Panc1 (cell line): Measurements from ENCODE around the gene HGFAC. TPM values are rescaled to one million over a fixed set of nuclear protein-coding genes. Genes with fewer than 3 reads are reported as not detected.
A peak's percentile ranks its signal among the peaks of the same experiment; 100 is the strongest.

ENCODE experiments used
- ATAC-seq: fragments of 200-7000 bp; cut with Tn5 transposase; 2 replicates; pipeline ENCODE4 v1.9.1; 2020; ENCODE audit warnings: mild to moderate bottlenecking, moderate library complexity
- BruUV-seq: library from RNA; stranded (reverse); fragments of 400-500 nt; replicated peaks from 2 replicates; lab custom pipeline; 2021; lab: Mats Ljungman, UMichigan
- CTCF ChIA-PET: fragments of 300-600 bp; sonication (Branson Sonifier 250); formaldehyde crosslinking; loops from one replicate; lab custom pipeline; 2022; ENCODE audit warnings: antibody characterized with exemption; lab: Charles Lee
- POLR2A ChIA-PET: fragments of 300-600 bp; sonication (Branson Sonifier 250); formaldehyde crosslinking; loops from one replicate; lab custom pipeline; 2022; ENCODE audit warnings: antibody characterized with exemption; lab: Charles Lee
- DNase-seq: peaks from one replicate; pipeline ENCODE4 v3.0.0-alpha.2; 2010; ENCODE audit warnings: low read depth, low spot score
- H3K27ac ChIP-seq: 2 replicates; pipeline ENCODE4 v1.5.1; 2011; ENCODE audit warnings: mild to moderate bottlenecking, low read length, inconsistent platforms
- H3K27me3 ChIP-seq: fragments of 200-500 bp; sonication (Bioruptor generic); 2 replicates; pipeline ENCODE4 v1.6.0; 2014; ENCODE audit warnings: low read length, inconsistent platforms; ENCODE audit not compliant: control insufficient read depth, insufficient read depth
- H3K36me3 ChIP-seq: fragments of 200-500 bp; sonication (Bioruptor generic); 2 replicates; pipeline ENCODE4 v1.5.1; 2014; ENCODE audit warnings: inconsistent platforms, mild to moderate bottlenecking, low read length, moderate library complexity; ENCODE audit not compliant: control insufficient read depth, insufficient read depth
- H3K4me1 ChIP-seq: 2 replicates; pipeline ENCODE4 v1.5.1; 2011; ENCODE audit warnings: inconsistent platforms, mild to moderate bottlenecking, low read length, moderate library complexity; ENCODE audit not compliant: control insufficient read depth, insufficient read depth
- H3K4me3 ChIP-seq, 2 experiments: 2 replicates each; pipeline ENCODE4 v1.5.1; 2011 to 2012; ENCODE audit warnings: low read depth in 2 of 2, low read length in 2 of 2, mild to moderate bottlenecking in 2 of 2, inconsistent platforms in 1 of 2, moderate library complexity in 1 of 2
- H3K9me3 ChIP-seq: fragments of 200-500 bp; sonication (Bioruptor generic); 2 replicates; pipeline ENCODE4 v1.5.1; 2014; ENCODE audit warnings: low read depth, mild to moderate bottlenecking, inconsistent platforms, low read length, moderate library complexity; ENCODE audit not compliant: control insufficient read depth, insufficient read depth
- CTCF ChIP-seq: fragments of 450-650 bp; IDR thresholded peaks from 2 replicates; pipeline ENCODE4 v1.5.1; 2017; ENCODE audit warnings: mild to moderate bottlenecking
- POLR2AphosphoS5 ChIP-seq: IDR thresholded peaks from 2 replicates; pipeline ENCODE4 v1.6.1; 2012; ENCODE audit warnings: mild to moderate bottlenecking, low read depth, low read length, moderate library complexity
- REST ChIP-seq, 2 experiments: IDR thresholded peaks; 2 replicates each; pipeline ENCODE4 v1.6.1; 2011 to 2012; ENCODE audit warnings: low read depth in 2 of 2, control low read depth in 1 of 2, low read length in 1 of 2, mild to moderate bottlenecking in 1 of 2, moderate library complexity in 1 of 2; ENCODE audit not compliant: insufficient read depth in 1 of 2
- SIN3A ChIP-seq: IDR thresholded peaks from 2 replicates; pipeline ENCODE4 v1.6.1; 2012; ENCODE audit warnings: low read depth, mild to moderate bottlenecking, low read length, moderate library complexity, borderline replicate concordance; ENCODE audit not compliant: insufficient read depth
- TCF7L2 ChIP-seq: IDR thresholded peaks from 2 replicates; pipeline ENCODE4 v1.6.1; 2011; ENCODE audit warnings: mild to moderate bottlenecking, low read depth, low read length, inconsistent platforms
- in situ Hi-C: cut with HindIII; loops from 2 replicates; pipeline ENCODE4 v1.10.0; 2016; ENCODE audit warnings: low sequenced_read_pairs, low pct_unique_long_range_greater_than_20kb
- intact Hi-C: fragments of 100-400 bp; cut with micrococcal nuclease; formaldehyde crosslinking; loops from one replicate; pipeline ENCODE4 v1.10.0; 2022; ENCODE audit not compliant: unreplicated experiment
- total RNA-seq: library from RNA; stranded (reverse); gene quantifications from one replicate; pipeline ENCODE4 v1.2.1, GENCODE V29; 2021; ENCODE audit not compliant: unreplicated experiment

HGFAC gene
- total RNA-seq, 1 experiment from 2014 or later, result 0.59 TPM

- no peak for DNase-seq
- ATAC-seq, result peak; percentile 83
- TF ChIP-seq POLR2AphosphoS5 (no peak), REST (IDR thresholded peaks at IDR 0.05; ENCODE audit: insufficient read depth in 1 of 2, low read depth in 2 of 2, low read length in 1 of 2) (no peak)
- Histone ChIP-seq H3K4me1 (peaks cover 9% of the 10 kb centered on the region; the same call in 1 of the 2 replicates), H3K27ac (no peak overlapping the region; the same call in 1 of the 2 replicates), H3K27me3 (no peaks in the 10 kb centered on the region), H3K36me3 (no peaks in the 10 kb centered on the region), H3K9me3 (no peaks in the 10 kb centered on the region), H3K4me3 (no peak overlapping the region)
- CTCF ChIA-PET, result no interaction called here
- intact Hi-C loops, result no loop called here
- POLR2A ChIA-PET, result no interaction called here
- in situ Hi-C loops, result no loop called here
- no TSS peak for BruUV-seq
These were observed 4.8 kb upstream of the HGFAC start for GRCh38 chr4:3436798-3437581.

- DNase-seq, result no peak
- POLR2A ChIA-PET, result no interaction called here
These were observed 4.2 kb upstream of the HGFAC start for GRCh38 chr4:3437582-3437936.

More at GRCh38 chr4:3437582-3437936, 4.2 kb upstream of the HGFAC start:
- no peak overlapping the region for H3K4me3 ChIP-seq
- no TSS peak for BruUV-seq
- TF ChIP-seq REST (IDR thresholded peaks at IDR 0.05; ENCODE audit: insufficient read depth in 1 of 2, low read depth in 2 of 2, low read length in 1 of 2) (no peak), SIN3A (no peak), CTCF (no peak), TCF7L2 (no peak), POLR2AphosphoS5 (no peak)
- H3K27me3 ChIP-seq, result no peaks in the 10 kb centered on the region
- intact Hi-C loops, result no loop called here
- H3K9me3 ChIP-seq, result no peaks in the 10 kb centered on the region
- CTCF ChIA-PET, result no interaction called here
- no peak overlapping the region for H3K27ac ChIP-seq
- in situ Hi-C loops, result no loop called here
- H3K36me3 ChIP-seq, result no peaks in the 10 kb centered on the region
- H3K4me1 ChIP-seq, result peaks cover 9% of the 10 kb centered on the region; the same call in 1 of the 2 replicates
- ATAC-seq, result no peak; the same call in 1 of the 2 replicates
